H1 (cell line): ENCODE data around the gene UNC80. TPM values are rescaled to one million over a fixed set of nuclear protein-coding genes. Genes with fewer than 3 reads are reported as not detected.

Source experiments
- CTCF ChIA-PET: fragments of 300-600 bp; sonication (Branson Sonifier 250); formaldehyde crosslinking; loops from one replicate; lab custom pipeline; 2021; ENCODE audit not compliant: partially characterized antibody; lab: Charles Lee
- POLR2A ChIA-PET: fragments of 300-600 bp; sonication (Branson Sonifier 250); formaldehyde crosslinking; loops from one replicate; lab custom pipeline; 2021; ENCODE audit warnings: inconsistent platforms; ENCODE audit not compliant: partially characterized antibody; lab: Charles Lee
- DNase-seq, 2 experiments: peaks; one replicate each; pipeline versions ENCODE4 v3.0.0 to v3.0.0-alpha.2; 2010 to 2022; ENCODE audit warnings: low spot score in 2 of 2, low read depth in 1 of 2, mixed read lengths in 1 of 2
- FAIRE-seq: peaks from 2 replicates; lab custom pipeline; 2011; peaks lifted over from hg19 to GRCh38; lab: Jason Lieb, UNC
- H2AFZ ChIP-seq: 2 replicates; pipeline ENCODE4 v1.8.1; 2012; ENCODE audit warnings: low read length, inconsistent platforms
- H2AK5ac ChIP-seq: 2 replicates; pipeline ENCODE4 v1.6.1; 2013; ENCODE audit warnings: low read depth, low read length
- H2BK120ac ChIP-seq: replicated peaks from 2 replicates; pipeline ENCODE3; 2013; ENCODE audit warnings: low read depth, low read length, inconsistent platforms
- H2BK12ac ChIP-seq: 2 replicates; pipeline ENCODE4 v1.6.1; 2013; ENCODE audit warnings: low read depth, low read length
- H2BK15ac ChIP-seq: 2 replicates; pipeline ENCODE4 v1.6.1; 2013; ENCODE audit warnings: low read length
- H2BK20ac ChIP-seq: 2 replicates; pipeline ENCODE4 v1.6.1; 2013; ENCODE audit warnings: low read length
- H2BK5ac ChIP-seq: 2 replicates; pipeline ENCODE4 v1.6.1; 2013; ENCODE audit warnings: low read depth, low read length
- H3K14ac ChIP-seq: 2 replicates; pipeline ENCODE4 v1.6.1; 2013; ENCODE audit warnings: inconsistent platforms; ENCODE audit not compliant: insufficient read length
- H3K18ac ChIP-seq: 2 replicates; pipeline ENCODE4 v1.6.1; 2013; ENCODE audit warnings: low read length; ENCODE audit errors: extremely low read depth
- H3K23ac ChIP-seq: 2 replicates; pipeline ENCODE4 v1.6.1; 2013; ENCODE audit warnings: inconsistent platforms; ENCODE audit not compliant: insufficient read length
- H3K23me2 ChIP-seq: 2 replicates; pipeline ENCODE4 v1.6.1; 2013; ENCODE audit warnings: low read depth, low read length
- H3K27ac ChIP-seq: 2 replicates; pipeline ENCODE4 v1.6.1; 2011; ENCODE audit warnings: low read depth, low read length, inconsistent platforms
- H3K27me3 ChIP-seq, 4 experiments: replicated peaks in 1 of 4; 1 replicate in 1 of 4; 2 replicates in 3 of 4; pipeline versions ENCODE4 v1.6.1 to v1.8.1; 2011 to 2013; ENCODE audit warnings: low read length in 3 of 4, mild to moderate bottlenecking in 3 of 4, inconsistent platforms in 2 of 4, mixed read lengths in 2 of 4, moderate library complexity in 1 of 4; ENCODE audit not compliant: control insufficient read depth in 3 of 4, insufficient read depth in 3 of 4; ENCODE audit errors: extremely low read depth in 1 of 4
- H3K36me3 ChIP-seq, 4 experiments: 2 replicates each; pipeline versions ENCODE4 v1.6.1 to v1.8.1; 2011 to 2013; ENCODE audit warnings: mild to moderate bottlenecking in 4 of 4, low read length in 3 of 4, moderate library complexity in 2 of 4, control low read depth in 1 of 4, inconsistent platforms in 1 of 4; ENCODE audit not compliant: insufficient read depth in 4 of 4, control insufficient read depth in 2 of 4
- H3K4ac ChIP-seq: replicated peaks from 2 replicates; pipeline ENCODE3; 2013; ENCODE audit warnings: low read length, low read depth, mixed read lengths, inconsistent platforms; ENCODE audit not compliant: insufficient read length
- H3K4me1 ChIP-seq, 4 experiments: replicated peaks in 1 of 4; 1 replicate in 1 of 4; 2 replicates in 3 of 4; pipeline versions ENCODE4 v1.6.1 to v1.8.1; 2011 to 2013; ENCODE audit warnings: low read length in 3 of 4, inconsistent platforms in 2 of 4, mixed read lengths in 1 of 4; ENCODE audit not compliant: insufficient read depth in 4 of 4, control insufficient read depth in 3 of 4
- H3K4me2 ChIP-seq, 2 experiments: 2 replicates each; pipeline versions ENCODE4 v1.6.1 to v1.8.1; 2011 to 2013; ENCODE audit warnings: low read depth in 2 of 2, low read length in 2 of 2, control low read depth in 1 of 2, inconsistent platforms in 1 of 2, mild to moderate bottlenecking in 1 of 2; ENCODE audit not compliant: insufficient read depth in 1 of 2
- H3K4me3 ChIP-seq, 4 experiments: fragments of 200-600, 300-600 bp in 1 of 4; sonication (generic), shearing (Covaris generic), sonication (Bioruptor Twin) in 1 of 4; 2 replicates each; pipeline versions ENCODE4 v1.5.1 to v1.8.1; 2011 to 2016; ENCODE audit warnings: low read length in 4 of 4, low read depth in 3 of 4, control low read depth in 2 of 4, inconsistent platforms in 2 of 4, mild to moderate bottlenecking in 2 of 4, mixed read lengths in 1 of 4, moderate library complexity in 1 of 4; ENCODE audit not compliant: insufficient read depth in 2 of 4; ENCODE audit errors: extremely low read depth in 1 of 4
- H3K56ac ChIP-seq: replicated peaks from 2 replicates; pipeline ENCODE3; 2013; ENCODE audit warnings: low read depth, mild to moderate bottlenecking, mixed read lengths, low read length, inconsistent platforms; ENCODE audit not compliant: insufficient read length
- H3K79me1 ChIP-seq: 2 replicates; pipeline ENCODE4 v1.6.1; 2013; ENCODE audit warnings: low read depth, low read length, control low read depth
- H3K79me2 ChIP-seq, 2 experiments: 2 replicates each; pipeline versions ENCODE4 v1.6.1 to v1.8.1; 2012 to 2013; ENCODE audit warnings: low read length in 2 of 2, mild to moderate bottlenecking in 2 of 2, inconsistent platforms in 1 of 2; ENCODE audit not compliant: insufficient read depth in 2 of 2, control insufficient read depth in 1 of 2
- H3K9ac ChIP-seq, 4 experiments: replicated peaks in 1 of 4; 1 replicate in 1 of 4; 2 replicates in 3 of 4; pipeline versions ENCODE4 v1.6.1 to v1.8.1; 2011 to 2013; ENCODE audit warnings: low read depth in 3 of 4, low read length in 3 of 4, control low read depth in 2 of 4, mild to moderate bottlenecking in 2 of 4, moderate library complexity in 2 of 4, inconsistent platforms in 1 of 4; ENCODE audit errors: extremely low read depth in 1 of 4
- H3K9me3 ChIP-seq, 2 experiments: 2 replicates each; pipeline versions ENCODE4 v1.6.1 to v1.8.1; 2012 to 2013; ENCODE audit warnings: mild to moderate bottlenecking in 2 of 2, moderate library complexity in 2 of 2, control low read depth in 1 of 2, inconsistent platforms in 1 of 2, low read depth in 1 of 2, low read length in 1 of 2, mixed read lengths in 1 of 2; ENCODE audit not compliant: insufficient read depth in 2 of 2
- H4K20me1 ChIP-seq, 2 experiments: replicated peaks in 1 of 2; 2 replicates each; pipeline versions ENCODE3 to v1.8.1; 2011 to 2013; ENCODE audit warnings: inconsistent platforms in 2 of 2, low read length in 2 of 2, mild to moderate bottlenecking in 1 of 2; ENCODE audit not compliant: insufficient read depth in 2 of 2, control insufficient read depth in 1 of 2
- H4K5ac ChIP-seq: 2 replicates; pipeline ENCODE4 v1.6.1; 2013; ENCODE audit warnings: low read length, low read depth, mixed read lengths, inconsistent platforms; ENCODE audit not compliant: insufficient read length
- H4K8ac ChIP-seq: 2 replicates; pipeline ENCODE4 v1.8.0; 2013; ENCODE audit warnings: mild to moderate bottlenecking, moderate library complexity, low read length, inconsistent platforms; ENCODE audit not compliant: insufficient read depth; ENCODE audit errors: extremely low read depth
- H4K91ac ChIP-seq: replicated peaks from 2 replicates; pipeline ENCODE3; 2013; ENCODE audit warnings: low read length, mixed read lengths, inconsistent platforms; ENCODE audit not compliant: insufficient read length
- ASH2L ChIP-seq: fragments of 200-600, 300-600 bp; sonication (generic); IDR thresholded peaks from one replicate; pipeline ENCODE4 v1.7.1; 2017; ENCODE audit warnings: low read length
- ATF3 ChIP-seq: IDR thresholded peaks from 2 replicates; pipeline ENCODE4 v1.6.1; 2011; ENCODE audit warnings: low read depth, mild to moderate bottlenecking, low read length; ENCODE audit not compliant: insufficient read depth
- CHD2 ChIP-seq: IDR thresholded peaks from 2 replicates; pipeline ENCODE4 v1.6.1; 2012; ENCODE audit warnings: low read length, improper control_type of control experiment
- CREB1 ChIP-seq: IDR thresholded peaks from 2 replicates; pipeline ENCODE4 v1.6.1; 2012; ENCODE audit warnings: inconsistent platforms
- FOSL1 ChIP-seq: IDR thresholded peaks from 2 replicates; pipeline ENCODE4 v1.6.1; 2011; ENCODE audit warnings: mild to moderate bottlenecking, low read depth, low read length, moderate library complexity; ENCODE audit not compliant: insufficient read depth
- JUN ChIP-seq: IDR thresholded peaks from 2 replicates; pipeline ENCODE4 v1.6.1; 2011; ENCODE audit warnings: low read depth, mild to moderate bottlenecking, improper control_type of control experiment, low read length
- JUND ChIP-seq: IDR thresholded peaks from 2 replicates; pipeline ENCODE4 v1.6.1; 2011; ENCODE audit warnings: mild to moderate bottlenecking, improper control_type of control experiment, low read length
- NANOG ChIP-seq: IDR thresholded peaks from 2 replicates; pipeline ENCODE4 v1.6.1; 2011; ENCODE audit warnings: low read length, low read depth, mild to moderate bottlenecking, inconsistent platforms; ENCODE audit not compliant: insufficient read depth, poor library complexity, severe bottlenecking
- RFX5 ChIP-seq: IDR thresholded peaks from 2 replicates; pipeline ENCODE4 v1.6.1; 2011; ENCODE audit warnings: low read depth, low read length, improper control_type of control experiment, borderline replicate concordance
- SAP30 ChIP-seq: fragments of 300-600 bp; sonication (generic); IDR thresholded peaks from 2 replicates; pipeline ENCODE4 v1.7.1; 2012; ENCODE audit warnings: low read length, moderate library complexity, mild to moderate bottlenecking, inconsistent platforms; ENCODE audit not compliant: insufficient read depth, insufficient replicate concordance
- SP4 ChIP-seq: IDR thresholded peaks from 2 replicates; pipeline ENCODE4 v1.6.1; 2012; ENCODE audit warnings: low read length, inconsistent platforms
- TAF1 ChIP-seq: IDR thresholded peaks from 2 replicates; pipeline ENCODE4 v1.6.1; 2011; ENCODE audit warnings: mild to moderate bottlenecking, low read depth, low read length
- TAF7 ChIP-seq: optimal IDR thresholded peaks from 2 replicates; pipeline ENCODE3; 2011; ENCODE audit warnings: low read depth, mild to moderate bottlenecking, inconsistent platforms, low read length, moderate library complexity, borderline replicate concordance
- YY1 ChIP-seq: IDR thresholded peaks from 2 replicates; pipeline ENCODE4 v1.6.1; 2011; ENCODE audit warnings: low read depth, mild to moderate bottlenecking, low read length
- ZNF274 ChIP-seq: IDR thresholded peaks from 2 replicates; pipeline ENCODE4 v1.7.0; 2012; ENCODE audit warnings: low read length, borderline replicate concordance; ENCODE audit errors: extremely low read depth
- WGBS, 2 experiments: shearing (Covaris generic) in 1 of 2; methylation state at CpG; one replicate each; pipeline versions ENCODE4 v1.1.6 to v1.1.7; 2013 to 2015; ENCODE audit warnings: low lambda C conversion rate in 2 of 2, mixed read lengths in 2 of 2, inconsistent platforms in 1 of 2, low coverage in 1 of 2, missing lambda C conversion rate in 1 of 2; ENCODE audit not compliant: insufficient replicate concordance in 2 of 2, insufficient coverage in 1 of 2, insufficient read length in 1 of 2; ENCODE audit errors: extremely low coverage in 1 of 2, missing lambda C conversion rate in 1 of 2; 5-methylcytosine and 5-hydroxymethylcytosine counted together
- polyA plus RNA-seq, 7 experiments: library from polyadenylated mRNA; depleted of rRNA in 3 of 7; stranded (reverse) in 5 of 7; unstranded in 2 of 7; fragments of >200 nt in 5 of 7; fragments of 200-250 nt in 2 of 7; gene quantifications; 1 replicate in 5 of 7; 2 replicates in 1 of 7; 4 replicates in 1 of 7; pipeline versions ENCODE4 v1.2.1 to v1.2.3, GENCODE V29; 2011 to 2013; ENCODE audit warnings: missing spikeins in 2 of 7, mixed read lengths in 2 of 7
- total RNA-seq: library from RNA; stranded (reverse); fragmentation: NEBNext Ultra II Directional; extraction: Animal tissue kit (Norgen Biotek cat#: 25700); gene quantifications from 2 replicates; pipeline ENCODE4 v1.2.1, GENCODE V29; 2021

Gene UNC80
- total and polyA plus RNA-seq, 2 of the 8 experiments (the other 6 are each of a cell fraction or from before 2014, with no cell fraction given) = 0.53 to 0.56 TPM

GRCh38 chr2:210009896-210010295, 238.3 kb downstream of the UNC80 start:
- Histone ChIP-seq H3K4me2 (no peak overlapping the region), H4K20me1 (peaks cover 4 to 14% of the 10 kb centered on the region in 2 experiments), H3K36me3 (peaks cover 0 to 35% (median 9%) of the 10 kb centered on the region in 4 experiments; a peak in 7 of 8 replicates), H3K27ac (no peak overlapping the region), H3K9ac (no peak overlapping the region), H4K8ac (no peak overlapping the region), H3K4me1 (no peaks in the 10 kb centered on the region), H3K23me2 (no peaks in the 10 kb centered on the region), H3K18ac (no peak overlapping the region), H3K23ac (no peak overlapping the region), H3K9me3 (no peaks in the 10 kb centered on the region), H2BK15ac (no peak overlapping the region), H3K4me3 (no peak overlapping the region), H3K79me1 (peaks cover 4% of the 10 kb centered on the region; the same call in 1 of the 2 replicates), H2BK120ac (no peak overlapping the region), H2BK5ac (no peak overlapping the region), H2AK5ac (no peak overlapping the region), H2BK12ac (no peak overlapping the region), H3K27me3 (no peaks in the 10 kb centered on the region), H4K91ac (no peak overlapping the region), H3K4ac (no peak overlapping the region), H3K56ac (no peak overlapping the region), H2BK20ac (no peak overlapping the region), H3K79me2 (peaks cover 19 to 90% of the 10 kb centered on the region in 2 experiments), H4K5ac (no peak overlapping the region), H3K14ac (no peak overlapping the region), H2AFZ (no peak overlapping the region)
- 89% methylated on average over 3 of the region's 3 CpGs; no CpG with 5 or more reads in 1 of the 2 experiments for WGBS, 2 experiments
- ChIA-PET CTCF (interaction anchor here (1.2 to 1.9 kb wide), 2 partner anchors 10 to 49 kb away, joined by 3 to 4 read pairs; no protein-coding TSS in a partner anchor), POLR2A (interaction anchor here (0.9 to 1.4 kb wide), 2 partner anchors 11 to 15 kb away, joined by 3 read pairs; no protein-coding TSS in a partner anchor)
- DNase-seq = no peak
- no peak for FAIRE-seq
- TF ChIP-seq RFX5 (no peak), TAF1 (no peak), SP4 (no peak), FOSL1 (no peak), ATF3 (no peak), CHD2 (no peak), ASH2L (no peak), YY1 (no peak), JUN (no peak), NANOG (no peak), CREB1 (no peak), TAF7 (no peak), JUND (no peak), SAP30 (no peak), ZNF274 (no peak)
